Esophagus (tissue), 2 donors: ENCODE results near the gene CD300C. TPM values are rescaled to one million over a fixed set of nuclear protein-coding genes. Genes with fewer than 3 reads are reported as not detected.
"Not testable (repeated sequence)": the region's sequence is repeated elsewhere in the genome, so short reads cannot be mapped to it uniquely, and the experiment has no call there.

ENCODE experiments used
- H3K27ac ChIP-seq, 2 donors: one replicate each; pipeline ENCODE4 v1.5.1; 2013; ENCODE audit warnings: low read depth in 2 of 2, mild to moderate bottlenecking in 2 of 2, inconsistent platforms in 1 of 2, low read length in 1 of 2, moderate library complexity in 1 of 2
- H3K27me3 ChIP-seq, 2 donors: one replicate each; pipeline ENCODE4 v1.6.1; 2013; ENCODE audit warnings: low read length in 2 of 2, control low read depth in 1 of 2, mild to moderate bottlenecking in 1 of 2; ENCODE audit not compliant: insufficient read depth in 2 of 2, control insufficient read depth in 1 of 2
- H3K36me3 ChIP-seq, 2 donors: one replicate each; pipeline ENCODE4 v1.6.1; 2013; ENCODE audit warnings: low read length in 1 of 2; ENCODE audit not compliant: control insufficient read depth in 2 of 2, insufficient read depth in 2 of 2
- H3K4me1 ChIP-seq, 2 donors: one replicate each; pipeline ENCODE4 v1.6.1; 2013; ENCODE audit warnings: low read length in 1 of 2; ENCODE audit not compliant: control insufficient read depth in 2 of 2, insufficient read depth in 2 of 2
- H3K4me3 ChIP-seq, 2 donors: one replicate each; pipeline ENCODE4 v1.5.1; 2013; ENCODE audit warnings: low read length in 2 of 2, mild to moderate bottlenecking in 2 of 2, low read depth in 1 of 2, moderate library complexity in 1 of 2
- H3K9me3 ChIP-seq, 2 donors: one replicate each; pipeline ENCODE4 v1.6.1; 2013; ENCODE audit warnings: mild to moderate bottlenecking in 2 of 2, low read depth in 1 of 2, low read length in 1 of 2, moderate library complexity in 1 of 2; ENCODE audit not compliant: control insufficient read depth in 2 of 2, insufficient read depth in 1 of 2
- WGBS, 2 donors: extraction: QIAGEN DNeasy Blood & Tissue Kit; methylation state at CpG; one replicate each; pipeline ENCODE4 v1.1.7; 2013; 5-methylcytosine and 5-hydroxymethylcytosine counted together
- polyA plus RNA-seq, 2 donors: library from polyadenylated mRNA; stranded (reverse); fragments of 200-250 nt; gene quantifications; one replicate each; pipeline ENCODE4 v1.2.3, GENCODE V29; 2013
- donor health status: healthy with polysubstance abuse.
- donor health status: Bipolar disorder and iron deficiency.

The CD300C gene
- polyA plus RNA-seq, 2 donors: 0.04 to 0.14 TPM

GRCh38 chr17:74565126-74565525 is 19.2 kb upstream of the CD300C start:
- no peak overlapping the region for H3K4me3 ChIP-seq
- H3K36me3 ChIP-seq: no peaks in the 10 kb centered on the region
- no peak overlapping the region for H3K27ac ChIP-seq
- 31 to 43% methylated on average over 5 of the region's 5 CpGs for WGBS, 2 donors
- no peaks in the 10 kb centered on the region for H3K9me3 ChIP-seq
- peaks cover 0 to 11% of the 10 kb centered on the region in 2 donors for H3K4me1 ChIP-seq
- H3K27me3 ChIP-seq: no peaks in the 10 kb centered on the region

GRCh38 chr17:74563358-74563757 is 17.4 kb upstream of the CD300C start:
- Histone ChIP-seq H3K4me3 (no peak overlapping the region), H3K36me3 (no peaks in the 10 kb centered on the region), H3K4me1 (no peaks in the 10 kb centered on the region), H3K27ac (no peak overlapping the region), H3K27me3 (no peaks in the 10 kb centered on the region), H3K9me3 (no peaks in the 10 kb centered on the region)
- WGBS, 2 donors: 89 to 95% methylated on average over 1 of the region's 1 CpG

GRCh38 chr17:74561586-74561985 is 15.7 kb upstream of the CD300C start:
- Histone ChIP-seq H3K4me3 (no peak overlapping the region), H3K9me3 (no peaks in the 10 kb centered on the region), H3K27me3 (no peaks in the 10 kb centered on the region), H3K27ac (no peak overlapping the region), H3K36me3 (no peaks in the 10 kb centered on the region), H3K4me1 (no peaks in the 10 kb centered on the region)
- 65 to 69% methylated on average over 3 of the region's 3 CpGs for WGBS, 2 donors

- H3K27ac ChIP-seq: no peak overlapping the region
- no peaks in the 10 kb centered on the region for H3K9me3 ChIP-seq
- no peaks in the 10 kb centered on the region for H3K4me1 ChIP-seq
- 67 to 75% methylated on average over 6 of the region's 6 CpGs for WGBS, 2 donors
- no peak overlapping the region for H3K4me3 ChIP-seq
- H3K36me3 ChIP-seq: no peaks in the 10 kb centered on the region
- H3K27me3 ChIP-seq: no peaks in the 10 kb centered on the region
Observed at GRCh38 chr17:74558882-74559519, 13.1 kb upstream of the CD300C start.

- H3K4me3 ChIP-seq, H3K9me3 ChIP-seq, H3K27ac ChIP-seq, H3K4me1 ChIP-seq, H3K36me3 ChIP-seq, H3K27me3 ChIP-seq: not testable (repeated sequence)
- 76 to 83% methylated on average over 4 of the region's 4 CpGs for WGBS, 2 donors
Observed at GRCh38 chr17:74558402-74558801, 12.5 kb upstream of the CD300C start.

GRCh38 chr17:74555427-74555940 is 9.6 kb upstream of the CD300C start:
- Histone ChIP-seq H3K27me3 (no peaks in the 10 kb centered on the region), H3K4me3 (no peak overlapping the region), H3K4me1 (no peaks in the 10 kb centered on the region), H3K27ac (no peak overlapping the region), H3K36me3 (no peaks in the 10 kb centered on the region), H3K9me3 (peaks cover 0 to 2% of the 10 kb centered on the region in 2 donors)
- 69 to 71% methylated on average over 7 of the region's 7 CpGs for WGBS, 2 donors

- H3K27me3 ChIP-seq: no peaks in the 10 kb centered on the region
- peaks cover 0 to 2% of the 10 kb centered on the region in 2 donors for H3K9me3 ChIP-seq
- H3K27ac ChIP-seq: no peak overlapping the region
- 69 to 71% methylated on average over 6 of the region's 6 CpGs for WGBS, 2 donors
- no peaks in the 10 kb centered on the region for H3K36me3 ChIP-seq
- no peaks in the 10 kb centered on the region for H3K4me1 ChIP-seq
- no peak overlapping the region for H3K4me3 ChIP-seq
Observed at GRCh38 chr17:74554909-74555308, 9.0 kb upstream of the CD300C start.

- no peak overlapping the region for H3K27ac ChIP-seq
- H3K4me1 ChIP-seq: no peaks in the 10 kb centered on the region
- 29 to 42% methylated on average over 7 of the region's 7 CpGs for WGBS, 2 donors
Observed at GRCh38 chr17:74552037-74552436, 6.1 kb upstream of the CD300C start.

GRCh38 chr17:74550602-74551001 is 4.7 kb upstream of the CD300C start:
- no peaks in the 10 kb centered on the region for H3K4me1 ChIP-seq
- H3K36me3 ChIP-seq: no peaks in the 10 kb centered on the region
- no peak overlapping the region for H3K4me3 ChIP-seq
- no peak overlapping the region for H3K27ac ChIP-seq
- H3K27me3 ChIP-seq: no peaks in the 10 kb centered on the region
- peaks cover 0 to 2% of the 10 kb centered on the region in 2 donors for H3K9me3 ChIP-seq
- WGBS, 2 donors: 79 to 84% methylated on average over 15 of the region's 15 CpGs

More at GRCh38 chr17:74552037-74552436, 6.1 kb upstream of the CD300C start:
- Histone ChIP-seq H3K9me3 (peaks cover 0 to 2% of the 10 kb centered on the region in 2 donors), H3K36me3 (no peaks in the 10 kb centered on the region), H3K27me3 (no peaks in the 10 kb centered on the region), H3K4me3 (no peak overlapping the region)

- Histone ChIP-seq H3K27ac (no peak overlapping the region), H3K9me3 (peaks cover 0 to 2% of the 10 kb centered on the region in 2 donors), H3K27me3 (no peaks in the 10 kb centered on the region), H3K36me3 (no peaks in the 10 kb centered on the region), H3K4me1 (peaks cover 0 to 3% of the 10 kb centered on the region in 2 donors), H3K4me3 (no peak overlapping the region)
- 60 to 76% methylated on average over 7 of the region's 7 CpGs for WGBS, 2 donors
Observed at GRCh38 chr17:74549343-74549742, 3.4 kb upstream of the CD300C start.
